ENCODE results near the gene CDK1.
A peak's percentile ranks its signal among the peaks of the same experiment; 100 is the strongest.

CDK1 gene

GRCh38 chr10:60820093-60820754, 41.9 kb downstream of the CDK1 start:
- peak; percentile 32 for TF ChIP-seq CTCF (IDR thresholded peaks at IDR 0.05; ENCODE audit: control extremely low read depth, extremely low read depth, low read depth, missing control alignments)
- CTCF ChIA-PET: interaction anchor here (0.8 to 3.5 kb wide), 4 partner anchors 25 to 144 kb away, joined by 3 to 15 read pairs (median 7); no protein-coding TSS in a partner anchor
- POLR2A ChIA-PET: interaction anchor here (1.6 kb wide), 1 partner anchor 15 kb away, joined by 3 read pairs; no protein-coding TSS in a partner anchor
- DNase-seq (ENCODE audit: extremely low spot score): no peak

- no peak for DNase-seq (ENCODE audit: extremely low spot score)
- ChIA-PET CTCF (no interaction called here), POLR2A (no interaction called here)
- TF ChIP-seq CTCF (IDR thresholded peaks at IDR 0.05; ENCODE audit: control extremely low read depth, extremely low read depth, low read depth, missing control alignments): no peak
Observed at GRCh38 chr10:60821656-60822055, 43.4 kb downstream of the CDK1 start.

GRCh38 chr10:60822809-60823208, 44.5 kb downstream of the CDK1 start:
- CTCF ChIA-PET: no interaction called here
- DNase-seq (ENCODE audit: extremely low spot score): no peak
- no peak for TF ChIP-seq CTCF (IDR thresholded peaks at IDR 0.05; ENCODE audit: control extremely low read depth, extremely low read depth, low read depth, missing control alignments)
- POLR2A ChIA-PET: no interaction called here

- ChIA-PET CTCF (interaction anchor here (1.2 to 1.5 kb wide), 2 partner anchors 8 to 104 kb away, joined by 3 to 5 read pairs; no protein-coding TSS in a partner anchor), POLR2A (no interaction called here)
- DNase-seq (ENCODE audit: extremely low spot score): no peak
- no peak for TF ChIP-seq CTCF (IDR thresholded peaks at IDR 0.05; ENCODE audit: control extremely low read depth, extremely low read depth, low read depth, missing control alignments)
Observed at GRCh38 chr10:60823324-60823723, 45.0 kb downstream of the CDK1 start.

GRCh38 chr10:60825520-60825919, 47.2 kb downstream of the CDK1 start:
- POLR2A ChIA-PET: no interaction called here
- CTCF ChIA-PET: interaction anchor here (1.4 to 1.6 kb wide), 2 partner anchors 8 to 9 kb away, joined by 4 to 6 read pairs; no protein-coding TSS in a partner anchor
- TF ChIP-seq CTCF (IDR thresholded peaks at IDR 0.05; ENCODE audit: control extremely low read depth, extremely low read depth, low read depth, missing control alignments): no peak
- no peak for DNase-seq (ENCODE audit: extremely low spot score)

GRCh38 chr10:60827791-60828488, 49.7 kb downstream of the CDK1 start:
- TF ChIP-seq CTCF (IDR thresholded peaks at IDR 0.05; ENCODE audit: control extremely low read depth, extremely low read depth, low read depth, missing control alignments): no peak
- ChIA-PET CTCF (interaction anchor here (0.7 to 2.0 kb wide), 2 partner anchors 9 to 11 kb away, joined by 3 to 7 read pairs; no protein-coding TSS in a partner anchor), POLR2A (no interaction called here)
- DNase-seq (ENCODE audit: extremely low spot score): no peak

All from GM10248 (cell line).